Measurements from ENCODE around the gene DCBLD1. TPM values are rescaled to one million over a fixed set of nuclear protein-coding genes. Genes with fewer than 3 reads are reported as not detected.

DCBLD1 gene
- total RNA-seq, 2 experiments from 2014 or later: 2.2 to 2.3 TPM

GRCh38 chr6:117483004-117483644 is 650 bp downstream of the DCBLD1 start:
- Mint-ChIP-seq H3K27ac (peak overlapping the region; percentile 56), H3K9me3 (no peaks in the 10 kb centered on the region), H3K4me1 (ENCODE audit: low read depth) (peaks cover 13% of the 10 kb centered on the region), H3K36me3 (ENCODE audit: low read depth) (no peaks in the 10 kb centered on the region), H3K27me3 (peaks cover 40% of the 10 kb centered on the region), H3K4me3 (peak overlapping the region; percentile 80)
- ChIA-PET CTCF (interaction anchor here (0.9 to 2.5 kb wide), 6 partner anchors 15 to 122 kb away, joined by 3 to 10 read pairs (median 6); no protein-coding TSS in a partner anchor), POLR2A (interaction anchor here (1.0 to 3.5 kb wide), 4 partner anchors 66 to 119 kb away, joined by 4 to 15 read pairs (median 8); partner anchors contain the start of gene GOPC)
- DNase-seq (peak; percentile 13), ATAC-seq (no peak)
- TF ChIP-seq CTCF (IDR thresholded peaks at IDR 0.05): no peak
- intact Hi-C loops (cut with micrococcal nuclease): loop anchor here (2.0 kb wide), 1 partner anchor 66 kb away; no protein-coding TSS in a partner anchor

GRCh38 chr6:117483645-117484016 is 1.2 kb downstream of the DCBLD1 start:
- H3K4me3 Mint-ChIP-seq: peak overlapping the region; percentile 80
- ChIA-PET CTCF (interaction anchor here (0.9 to 1.6 kb wide), 6 partner anchors 14 to 121 kb away, joined by 3 to 8 read pairs (median 4); no protein-coding TSS in a partner anchor), POLR2A (interaction anchor here (1.0 to 3.5 kb wide), 4 partner anchors 66 to 118 kb away, joined by 4 to 15 read pairs (median 8); partner anchors contain the start of gene GOPC)
- H3K27ac Mint-ChIP-seq: peak overlapping the region; percentile 56
- peak; percentile 18 for DNase-seq
- peak; percentile 9 for ATAC-seq
- H3K9me3 Mint-ChIP-seq: no peaks in the 10 kb centered on the region
- H3K27me3 Mint-ChIP-seq: peaks cover 38% of the 10 kb centered on the region
- no peak for TF ChIP-seq CTCF (IDR thresholded peaks at IDR 0.05)
- H3K4me1 Mint-ChIP-seq (ENCODE audit: low read depth): peaks cover 13% of the 10 kb centered on the region
- H3K36me3 Mint-ChIP-seq (ENCODE audit: low read depth): no peaks in the 10 kb centered on the region
- intact Hi-C loops (cut with micrococcal nuclease): loop anchor here (2.0 kb wide), 1 partner anchor 65 kb away; no protein-coding TSS in a partner anchor

DNA sequence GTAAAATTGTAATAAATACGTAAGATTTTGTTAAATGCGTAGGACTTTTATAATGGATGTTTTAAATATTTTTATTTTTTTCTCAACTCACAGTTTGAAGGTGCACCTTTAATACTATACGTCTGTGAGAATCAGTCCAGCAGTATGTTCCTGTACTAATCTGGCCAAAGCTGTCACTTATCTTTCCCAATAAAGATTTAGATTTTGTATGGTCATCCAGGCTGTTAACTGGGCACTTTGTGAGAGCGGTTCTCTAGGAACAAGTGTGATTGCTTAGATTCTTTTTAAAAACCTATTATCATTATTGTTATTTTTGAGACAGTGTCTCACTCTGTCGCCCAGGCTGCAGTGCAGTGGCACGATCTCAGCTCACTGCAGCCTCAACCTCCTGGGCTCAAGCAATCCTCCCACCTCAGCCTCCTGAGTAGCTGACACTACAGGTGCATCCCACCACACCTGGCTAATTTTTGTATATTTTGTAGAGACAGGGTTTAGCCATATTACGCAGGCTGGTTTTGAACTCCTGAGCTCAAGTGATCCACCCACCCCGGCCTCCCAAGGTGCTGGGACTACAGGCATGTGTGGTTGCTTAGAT is 1.7 kb downstream of the DCBLD1 start:
- H3K9me3 Mint-ChIP-seq: no peaks in the 10 kb centered on the region
- H3K4me1 Mint-ChIP-seq (ENCODE audit: low read depth): peaks cover 13% of the 10 kb centered on the region
- ATAC-seq (no peak), DNase-seq (no peak)
- ChIA-PET POLR2A (interaction anchor here (2.1 to 3.5 kb wide), 2 partner anchors 65 to 118 kb away, joined by 12 to 15 read pairs; partner anchors contain the start of gene GOPC), CTCF (interaction anchor here (0.9 to 1.6 kb wide), 4 partner anchors 33 to 121 kb away, joined by 3 to 8 read pairs (median 4); no protein-coding TSS in a partner anchor)
- no peak overlapping the region for H3K27ac Mint-ChIP-seq
- no peaks in the 10 kb centered on the region for H3K36me3 Mint-ChIP-seq (ENCODE audit: low read depth)
- H3K27me3 Mint-ChIP-seq: peaks cover 38% of the 10 kb centered on the region
- intact Hi-C loops (cut with micrococcal nuclease): no loop called here
- peak overlapping the region; percentile 80 for H3K4me3 Mint-ChIP-seq
- no peak for TF ChIP-seq CTCF (IDR thresholded peaks at IDR 0.05)

DNA sequence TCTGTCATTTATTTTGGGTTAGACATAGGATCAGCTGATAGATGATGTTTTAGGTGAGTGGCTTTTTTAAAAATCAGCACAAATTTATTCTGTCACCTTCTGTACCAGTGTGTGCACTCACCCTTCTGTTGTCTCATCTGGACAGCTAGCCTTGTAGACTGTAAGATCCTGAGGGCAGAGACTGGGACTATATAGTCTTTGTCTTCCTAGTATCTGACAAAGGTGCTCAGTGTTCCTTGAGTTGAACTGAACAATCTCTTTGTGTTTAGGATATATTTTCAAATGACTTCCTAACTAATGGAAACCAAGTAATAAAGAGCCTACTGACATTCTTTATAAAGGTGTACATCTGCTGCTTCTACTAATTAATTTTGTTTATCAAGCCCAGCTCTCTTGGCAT is 3.0 kb downstream of the DCBLD1 start:
- intact Hi-C loops (cut with micrococcal nuclease): no loop called here
- no peak overlapping the region for H3K4me3 Mint-ChIP-seq
- no peaks in the 10 kb centered on the region for H3K36me3 Mint-ChIP-seq (ENCODE audit: low read depth)
- ATAC-seq (no peak), DNase-seq (no peak)
- H3K27ac Mint-ChIP-seq: no peak overlapping the region
- TF ChIP-seq CTCF (IDR thresholded peaks at IDR 0.05): no peak
- POLR2A ChIA-PET: interaction anchor here (3.5 kb wide), 1 partner anchor 117 kb away, joined by 15 read pairs; the partner anchor contains the start of gene GOPC
- CTCF ChIA-PET: interaction anchor here (1.0 to 1.9 kb wide), 2 partner anchors 36 to 72 kb away, joined by 4 to 6 read pairs; no protein-coding TSS in a partner anchor
- no peaks in the 10 kb centered on the region for H3K9me3 Mint-ChIP-seq
- H3K4me1 Mint-ChIP-seq (ENCODE audit: low read depth): peaks cover 13% of the 10 kb centered on the region
- H3K27me3 Mint-ChIP-seq: peaks cover 37% of the 10 kb centered on the region
